GM12878 (cell line): Measurements from ENCODE around the gene PLCB2. TPM values are rescaled to one million over a fixed set of nuclear protein-coding genes. Genes with fewer than 3 reads are reported as not detected.

Experiments used
- ATAC-seq: fragments of 200-7000 bp; cut with Tn5 transposase; 3 replicates; pipeline ENCODE4 v1.9.1; 2020; ENCODE audit warnings: mild to moderate bottlenecking, moderate library complexity
- BruUV-seq: library from RNA; stranded (reverse); fragments of 400-500 nt; replicated peaks from 2 replicates; lab custom pipeline; 2021; lab: Mats Ljungman, UMichigan
- CTCF ChIA-PET: fragments of 300-600 bp; sonication (Branson Sonifier 250); formaldehyde crosslinking; extraction: SDS; loops from one replicate; lab custom pipeline; 2021; ENCODE audit warnings: inconsistent platforms; lab: Yijun Ruan, JAX
- POLR2A ChIA-PET: fragments of 350-600 bp; formaldehyde crosslinking; extraction: SDS; loops from one replicate; lab custom pipeline; 2021; ENCODE audit warnings: inconsistent platforms; lab: Charles Lee
- RAD21 ChIA-PET: fragments of 300-600 bp; sonication (Branson Sonifier 250); formaldehyde crosslinking; loops from one replicate; lab custom pipeline; 2023; ENCODE audit warnings: antibody characterized with exemption; ENCODE audit not compliant: unreplicated experiment; lab: Charles Lee
- SMC1A ChIA-PET: fragments of 300-600 bp; sonication (Branson Sonifier 250); formaldehyde crosslinking; loops from one replicate; lab custom pipeline; 2023; ENCODE audit not compliant: unreplicated experiment, uncharacterized antibody; lab: Charles Lee
- DNase-seq: peaks from one replicate; pipeline ENCODE4 v3.0.0-alpha.2; 2011; ENCODE audit warnings: low read depth, low spot score
- FAIRE-seq: peaks from 3 replicates; lab custom pipeline; 2011; peaks lifted over from hg19 to GRCh38; lab: Jason Lieb, UNC
- H2AFZ ChIP-seq: 2 replicates; pipeline ENCODE4 v1.6.0; 2011; ENCODE audit warnings: low read depth, low read length, control low read depth; ENCODE audit not compliant: control insufficient read depth
- H3K27ac ChIP-seq: 2 replicates; pipeline ENCODE4 v1.5.1; 2011; ENCODE audit warnings: control low read depth; ENCODE audit not compliant: control insufficient read depth, insufficient read depth
- H3K27me3 ChIP-seq, 2 experiments: replicated peaks in 1 of 2; 2 replicates each; pipeline versions ENCODE4 v1.6.0 to v1.6.1; 2011; ENCODE audit warnings: low read length in 1 of 2; ENCODE audit not compliant: control insufficient read depth in 2 of 2, insufficient read depth in 2 of 2
- H3K36me3 ChIP-seq, 2 experiments: 2 replicates each; pipeline ENCODE4 v1.5.1; 2011; ENCODE audit warnings: low read length in 1 of 2; ENCODE audit not compliant: control insufficient read depth in 2 of 2, insufficient read depth in 2 of 2
- H3K4me1 ChIP-seq: 2 replicates; pipeline ENCODE4 v1.6.1; 2011; ENCODE audit warnings: mild to moderate bottlenecking, low read length, moderate library complexity, mixed read lengths; ENCODE audit not compliant: control insufficient read depth, insufficient read depth
- H3K4me2 ChIP-seq: 2 replicates; pipeline ENCODE4 v1.6.0; 2011; ENCODE audit warnings: control low read depth; ENCODE audit not compliant: control insufficient read depth, insufficient read depth
- H3K4me3 ChIP-seq: fragments of 200-600 bp; sonication (generic); 2 replicates; pipeline ENCODE4 v1.5.1; 2016
- H3K79me2 ChIP-seq: 2 replicates; pipeline ENCODE4 v1.6.0; 2011; ENCODE audit warnings: low read length; ENCODE audit not compliant: control insufficient read depth, insufficient read depth
- H3K9ac ChIP-seq: 2 replicates; pipeline ENCODE4 v1.8.0; 2011; ENCODE audit warnings: low read length, control low read depth, mixed read lengths; ENCODE audit not compliant: control insufficient read depth, insufficient read depth
- H3K9me3 ChIP-seq: replicated peaks from 3 replicates; pipeline ENCODE4 v1.5.1; 2011; ENCODE audit warnings: mild to moderate bottlenecking, low read length; ENCODE audit not compliant: control insufficient read depth, insufficient read depth
- H4K20me1 ChIP-seq: 2 replicates; pipeline ENCODE4 v1.6.0; 2011; ENCODE audit not compliant: control insufficient read depth, insufficient read depth
- ETV6 ChIP-seq, 2 experiments: fragments of 450-650 bp in 1 of 2; IDR thresholded peaks in 1 of 2; conservative IDR thresholded peaks in 1 of 2; 2 replicates each; pipeline ENCODE4 v1.6.1; 2014; ENCODE audit warnings: antibody characterized with exemption in 1 of 2, borderline replicate concordance in 1 of 2, low read depth in 1 of 2, mild to moderate bottlenecking in 1 of 2, moderate library complexity in 1 of 2
- GATAD2B ChIP-seq: fragments of 450-650 bp; conservative IDR thresholded peaks from 2 replicates; pipeline ENCODE4 v1.6.1; 2017; ENCODE audit warnings: low read depth, mild to moderate bottlenecking, moderate library complexity
- KAT2A ChIP-seq: conservative IDR thresholded peaks from 2 replicates; pipeline ENCODE4 v1.6.1; 2011; ENCODE audit warnings: low read depth, low read length; ENCODE audit not compliant: control insufficient read depth
- SMAD5 ChIP-seq: IDR thresholded peaks from 2 replicates; pipeline ENCODE4 v1.6.1; 2016; ENCODE audit warnings: antibody characterized with exemption, low read depth
- STAT3 ChIP-seq: IDR thresholded peaks from 2 replicates; pipeline ENCODE4 v1.6.1; 2011; ENCODE audit warnings: low read depth, low read length, improper control_type of control experiment
- YY1 ChIP-seq: IDR thresholded peaks from 2 replicates; pipeline ENCODE4 v1.6.1; 2011; ENCODE audit warnings: low read depth, mild to moderate bottlenecking, low read length
- WGBS: methylation state at CpG from one replicate; pipeline ENCODE4 v1.1.6; 2016; ENCODE audit warnings: low lambda C conversion rate; ENCODE audit not compliant: insufficient replicate concordance, insufficient coverage; ENCODE audit errors: missing lambda C conversion rate; 5-methylcytosine and 5-hydroxymethylcytosine counted together
- in situ Hi-C: fragments of 300-500 bp; cut with MboI; formaldehyde crosslinking; loops from 9 replicates; pipeline ENCODE4 v1.14.3; 2018; ENCODE audit warnings: mixed read lengths
- intact Hi-C: fragments of 100-400 bp; cut with micrococcal nuclease; formaldehyde crosslinking; loops from one replicate; pipeline ENCODE4 v1.14.2; 2022; ENCODE audit not compliant: unreplicated experiment
- polyA plus RNA-seq, 11 experiments: library from polyadenylated mRNA; depleted of rRNA in 4 of 11; unstranded in 6 of 11; stranded (reverse) in 5 of 11; fragments of >200 nt; fragmentation: Nextera tagmentation in 4 of 11; fragmentation: Illumina TruSeq in 1 of 11; extraction: Ambion mirVana in 4 of 11; extraction: Trizol in 1 of 11; gene quantifications; 1 replicate in 1 of 11; 2 replicates in 10 of 11; pipeline versions ENCODE4 v1.2.1 to v1.2.3, GENCODE V29; 2011 to 2016; ENCODE audit warnings: inconsistent platforms in 2 of 11, missing spikeins in 2 of 11, low read depth in 1 of 11
- total RNA-seq, 4 experiments: library from RNA; depleted of rRNA in 3 of 4; stranded (reverse); fragments of >200 nt in 3 of 4; fragmentation: Illumina TruSeq in 1 of 4; extraction: Trizol in 1 of 4; gene quantifications; 2 replicates each; pipeline versions ENCODE4 v1.2.1 to v1.2.3, GENCODE V29; 2013 to 2021
- TF ChIP-seq, protein P1 (sequence below): IDR thresholded peaks from 2 replicates; pipeline ENCODE4 v1.6.1; 2011; ENCODE audit warnings: mild to moderate bottlenecking, low read depth, low read length, moderate library complexity; ENCODE audit not compliant: insufficient replicate concordance
- TF ChIP-seq, protein P2 (sequence below): fragments of 450-650 bp; IDR thresholded peaks from 2 replicates; pipeline ENCODE4 v1.6.1; 2016; ENCODE audit warnings: mild to moderate bottlenecking
- TF ChIP-seq, protein P3 (sequence below): fragments of 450-650 bp; IDR thresholded peaks from 2 replicates; pipeline ENCODE4 v1.6.1; 2017; ENCODE audit warnings: mild to moderate bottlenecking, low read depth, inconsistent platforms; ENCODE audit not compliant: poor library complexity, severe bottlenecking
- TF ChIP-seq, protein P4 (sequence below): IDR thresholded peaks from 2 replicates; pipeline ENCODE4 v1.6.1; 2012; ENCODE audit warnings: low read depth, low read length, improper control_type of control experiment
- TF ChIP-seq, protein P5 (sequence below): fragments of 450-650 bp; IDR thresholded peaks from 2 replicates; pipeline ENCODE4 v1.6.1; 2017; ENCODE audit warnings: low read depth, mild to moderate bottlenecking, moderate library complexity

Gene PLCB2
- total and polyA plus RNA-seq, 10 of the 15 experiments (the other 5 are each of a cell fraction or from before 2014, with no cell fraction given) = 1.2 to 39.4 (median 10.7) TPM

DNA sequence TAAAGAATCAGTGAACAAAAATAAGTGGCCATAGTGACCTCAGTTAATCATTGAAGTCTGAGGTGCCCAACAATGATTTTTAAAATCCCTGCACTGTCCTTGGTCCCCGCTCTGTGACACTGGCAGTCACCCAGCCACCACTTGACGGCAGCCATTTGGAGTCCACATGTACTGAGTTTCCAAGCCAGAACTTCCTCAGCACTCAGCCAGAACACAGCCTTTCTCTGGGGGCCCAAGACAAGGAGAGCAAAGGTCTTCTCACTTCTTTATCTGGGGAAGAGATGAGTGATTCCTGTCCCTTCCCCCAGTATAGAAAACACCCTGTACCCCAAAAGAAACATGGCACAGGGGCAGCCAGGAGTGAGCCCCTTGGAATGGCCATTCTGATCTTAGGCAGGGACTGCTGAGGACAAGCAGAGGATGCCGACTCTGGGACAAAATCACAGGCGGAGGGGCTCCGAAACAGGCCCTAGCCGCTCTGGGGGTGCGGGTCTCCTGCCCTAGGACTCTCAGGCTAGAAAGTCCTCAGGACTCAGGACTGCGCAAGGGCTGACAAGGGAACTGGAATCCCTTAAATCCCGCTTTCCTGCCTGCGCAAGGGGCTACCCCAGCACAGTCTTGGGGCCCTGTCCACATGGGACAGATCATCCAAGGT is 56.1 kb downstream of the PLCB2 start (continued):
- TF ChIP-seq, protein P1, sequence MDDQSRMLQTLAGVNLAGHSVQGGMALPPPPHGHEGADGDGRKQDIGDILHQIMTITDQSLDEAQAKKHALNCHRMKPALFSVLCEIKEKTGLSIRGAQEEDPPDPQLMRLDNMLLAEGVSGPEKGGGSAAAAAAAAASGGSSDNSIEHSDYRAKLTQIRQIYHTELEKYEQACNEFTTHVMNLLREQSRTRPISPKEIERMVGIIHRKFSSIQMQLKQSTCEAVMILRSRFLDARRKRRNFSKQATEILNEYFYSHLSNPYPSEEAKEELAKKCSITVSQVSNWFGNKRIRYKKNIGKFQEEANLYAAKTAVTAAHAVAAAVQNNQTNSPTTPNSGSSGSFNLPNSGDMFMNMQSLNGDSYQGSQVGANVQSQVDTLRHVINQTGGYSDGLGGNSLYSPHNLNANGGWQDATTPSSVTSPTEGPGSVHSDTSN = no peak
- TF ChIP-seq YY1 = no peak
- TF ChIP-seq, protein P2, sequence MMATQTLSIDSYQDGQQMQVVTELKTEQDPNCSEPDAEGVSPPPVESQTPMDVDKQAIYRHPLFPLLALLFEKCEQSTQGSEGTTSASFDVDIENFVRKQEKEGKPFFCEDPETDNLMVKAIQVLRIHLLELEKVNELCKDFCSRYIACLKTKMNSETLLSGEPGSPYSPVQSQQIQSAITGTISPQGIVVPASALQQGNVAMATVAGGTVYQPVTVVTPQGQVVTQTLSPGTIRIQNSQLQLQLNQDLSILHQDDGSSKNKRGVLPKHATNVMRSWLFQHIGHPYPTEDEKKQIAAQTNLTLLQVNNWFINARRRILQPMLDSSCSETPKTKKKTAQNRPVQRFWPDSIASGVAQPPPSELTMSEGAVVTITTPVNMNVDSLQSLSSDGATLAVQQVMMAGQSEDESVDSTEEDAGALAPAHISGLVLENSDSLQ = no peak
- no peak for TF ChIP-seq SMAD5

DNA sequence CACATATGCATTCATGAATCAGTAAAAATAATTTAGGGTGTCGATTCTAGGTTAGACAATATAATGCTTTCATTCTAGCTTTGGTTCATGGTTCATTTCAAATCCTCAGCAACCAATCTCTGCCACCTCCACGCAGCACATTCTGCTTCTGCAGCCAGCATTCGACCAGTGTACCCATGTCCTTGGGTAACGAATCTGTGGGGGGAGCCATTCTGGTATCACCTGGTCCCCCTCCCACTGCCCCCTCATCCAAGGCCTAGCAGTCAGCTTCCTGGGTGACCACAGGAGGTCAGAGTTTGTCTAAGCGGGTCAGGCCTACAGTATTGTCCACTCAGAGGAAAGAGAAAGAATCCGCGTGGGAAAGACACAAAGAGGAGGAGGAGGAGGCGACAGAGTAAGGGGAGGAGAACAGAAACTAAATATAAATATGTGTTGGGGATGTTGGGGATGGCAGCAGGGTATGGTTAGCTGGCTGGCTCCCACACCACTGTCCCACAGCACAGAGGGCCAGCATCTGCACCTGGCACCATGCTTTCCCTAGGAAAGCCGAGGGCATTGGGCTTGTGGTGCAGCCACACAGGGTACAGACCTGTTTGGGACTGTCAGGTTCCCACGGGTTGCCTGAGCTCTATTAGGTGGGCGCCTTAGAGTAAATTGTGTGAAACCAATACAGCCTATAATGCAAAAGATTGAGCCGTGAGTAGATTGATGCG is 56.8 kb downstream of the PLCB2 start:
- RAD21 ChIA-PET = interaction anchor here (0.8 to 1.4 kb wide), 2 partner anchors 24 to 33 kb away, joined by 3 to 4 read pairs; no protein-coding TSS in a partner anchor
- TF ChIP-seq, protein P3, sequence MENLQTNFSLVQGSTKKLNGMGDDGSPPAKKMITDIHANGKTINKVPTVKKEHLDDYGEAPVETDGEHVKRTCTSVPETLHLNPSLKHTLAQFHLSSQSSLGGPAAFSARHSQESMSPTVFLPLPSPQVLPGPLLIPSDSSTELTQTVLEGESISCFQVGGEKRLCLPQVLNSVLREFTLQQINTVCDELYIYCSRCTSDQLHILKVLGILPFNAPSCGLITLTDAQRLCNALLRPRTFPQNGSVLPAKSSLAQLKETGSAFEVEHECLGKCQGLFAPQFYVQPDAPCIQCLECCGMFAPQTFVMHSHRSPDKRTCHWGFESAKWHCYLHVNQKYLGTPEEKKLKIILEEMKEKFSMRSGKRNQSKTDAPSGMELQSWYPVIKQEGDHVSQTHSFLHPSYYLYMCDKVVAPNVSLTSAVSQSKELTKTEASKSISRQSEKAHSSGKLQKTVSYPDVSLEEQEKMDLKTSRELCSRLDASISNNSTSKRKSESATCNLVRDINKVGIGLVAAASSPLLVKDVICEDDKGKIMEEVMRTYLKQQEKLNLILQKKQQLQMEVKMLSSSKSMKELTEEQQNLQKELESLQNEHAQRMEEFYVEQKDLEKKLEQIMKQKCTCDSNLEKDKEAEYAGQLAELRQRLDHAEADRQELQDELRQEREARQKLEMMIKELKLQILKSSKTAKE = no peak
- TF ChIP-seq, protein P4, sequence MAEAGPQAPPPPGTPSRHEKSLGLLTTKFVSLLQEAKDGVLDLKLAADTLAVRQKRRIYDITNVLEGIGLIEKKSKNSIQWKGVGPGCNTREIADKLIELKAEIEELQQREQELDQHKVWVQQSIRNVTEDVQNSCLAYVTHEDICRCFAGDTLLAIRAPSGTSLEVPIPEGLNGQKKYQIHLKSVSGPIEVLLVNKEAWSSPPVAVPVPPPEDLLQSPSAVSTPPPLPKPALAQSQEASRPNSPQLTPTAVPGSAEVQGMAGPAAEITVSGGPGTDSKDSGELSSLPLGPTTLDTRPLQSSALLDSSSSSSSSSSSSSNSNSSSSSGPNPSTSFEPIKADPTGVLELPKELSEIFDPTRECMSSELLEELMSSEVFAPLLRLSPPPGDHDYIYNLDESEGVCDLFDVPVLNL = no peak
- no peak for TF ChIP-seq STAT3
- TF ChIP-seq GATAD2B = no peak
- TF ChIP-seq ETV6 (conservative IDR thresholded peaks at IDR 0.05 in 1 of 2, IDR thresholded peaks at IDR 0.05 in 1 of 2; ENCODE audit: borderline replicate concordance in 1 of 2, low read depth in 1 of 2) = no peak
- TF ChIP-seq, protein P5, sequence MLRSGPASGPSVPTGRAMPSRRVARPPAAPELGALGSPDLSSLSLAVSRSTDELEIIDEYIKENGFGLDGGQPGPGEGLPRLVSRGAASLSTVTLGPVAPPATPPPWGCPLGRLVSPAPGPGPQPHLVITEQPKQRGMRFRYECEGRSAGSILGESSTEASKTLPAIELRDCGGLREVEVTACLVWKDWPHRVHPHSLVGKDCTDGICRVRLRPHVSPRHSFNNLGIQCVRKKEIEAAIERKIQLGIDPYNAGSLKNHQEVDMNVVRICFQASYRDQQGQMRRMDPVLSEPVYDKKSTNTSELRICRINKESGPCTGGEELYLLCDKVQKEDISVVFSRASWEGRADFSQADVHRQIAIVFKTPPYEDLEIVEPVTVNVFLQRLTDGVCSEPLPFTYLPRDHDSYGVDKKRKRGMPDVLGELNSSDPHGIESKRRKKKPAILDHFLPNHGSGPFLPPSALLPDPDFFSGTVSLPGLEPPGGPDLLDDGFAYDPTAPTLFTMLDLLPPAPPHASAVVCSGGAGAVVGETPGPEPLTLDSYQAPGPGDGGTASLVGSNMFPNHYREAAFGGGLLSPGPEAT = no peak
- TF ChIP-seq KAT2A = no peak

More for the DNA sequence above, 56.8 kb downstream of the PLCB2 start:
- ChIA-PET CTCF (interaction anchor here (0.7 to 2.1 kb wide), 2 partner anchors 33 to 214 kb away, joined by 3 to 10 read pairs; no protein-coding TSS in a partner anchor), POLR2A (no interaction called here), SMC1A (no interaction called here)
- WGBS = 32% methylated on average over 13 of the region's 13 CpGs
- no peak for DNase-seq
- Histone ChIP-seq H2AFZ (no peak overlapping the region), H3K79me2 (no peaks in the 10 kb centered on the region), H3K4me2 (no peak overlapping the region), H3K4me1 (no peaks in the 10 kb centered on the region), H3K4me3 (no peak overlapping the region), H4K20me1 (no peaks in the 10 kb centered on the region), H3K9ac (no peak overlapping the region), H3K27me3 (peaks cover 0 to 9% of the 10 kb centered on the region in 2 experiments; a peak in 3 of 4 replicates), H3K9me3 (no peaks in the 10 kb centered on the region), H3K36me3 (no peaks in the 10 kb centered on the region), H3K27ac (no peak overlapping the region)
- in situ Hi-C loops = no loop called here
- intact Hi-C loops = no loop called here
- BruUV-seq = no TSS peak
- FAIRE-seq = no peak
- ATAC-seq = no peak
